Measurements from ENCODE around the gene FBXW9.

DNA sequence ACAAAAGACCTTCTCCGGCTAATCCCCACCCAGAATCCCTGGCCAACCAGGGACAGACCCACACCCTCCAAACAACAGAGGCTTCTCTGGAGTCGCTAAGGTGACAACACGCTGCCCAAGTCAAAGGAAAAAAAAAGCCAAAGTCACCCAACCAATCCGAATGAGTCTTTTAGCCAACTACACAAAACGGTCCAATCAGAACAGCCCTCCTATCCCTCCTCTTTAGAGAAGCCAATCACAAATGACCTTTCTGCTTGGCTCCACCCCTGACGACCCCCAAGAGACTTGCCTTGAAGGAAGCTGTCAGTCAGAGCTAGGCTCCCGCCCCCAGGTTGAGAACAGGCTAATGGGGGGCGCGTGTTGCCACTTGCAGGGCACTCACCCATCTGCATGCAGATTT, 6.6 kb upstream of the FBXW9 start:
- TF ChIP-seq, protein P1, sequence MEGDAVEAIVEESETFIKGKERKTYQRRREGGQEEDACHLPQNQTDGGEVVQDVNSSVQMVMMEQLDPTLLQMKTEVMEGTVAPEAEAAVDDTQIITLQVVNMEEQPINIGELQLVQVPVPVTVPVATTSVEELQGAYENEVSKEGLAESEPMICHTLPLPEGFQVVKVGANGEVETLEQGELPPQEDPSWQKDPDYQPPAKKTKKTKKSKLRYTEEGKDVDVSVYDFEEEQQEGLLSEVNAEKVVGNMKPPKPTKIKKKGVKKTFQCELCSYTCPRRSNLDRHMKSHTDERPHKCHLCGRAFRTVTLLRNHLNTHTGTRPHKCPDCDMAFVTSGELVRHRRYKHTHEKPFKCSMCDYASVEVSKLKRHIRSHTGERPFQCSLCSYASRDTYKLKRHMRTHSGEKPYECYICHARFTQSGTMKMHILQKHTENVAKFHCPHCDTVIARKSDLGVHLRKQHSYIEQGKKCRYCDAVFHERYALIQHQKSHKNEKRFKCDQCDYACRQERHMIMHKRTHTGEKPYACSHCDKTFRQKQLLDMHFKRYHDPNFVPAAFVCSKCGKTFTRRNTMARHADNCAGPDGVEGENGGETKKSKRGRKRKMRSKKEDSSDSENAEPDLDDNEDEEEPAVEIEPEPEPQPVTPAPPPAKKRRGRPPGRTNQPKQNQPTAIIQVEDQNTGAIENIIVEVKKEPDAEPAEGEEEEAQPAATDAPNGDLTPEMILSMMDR (conservative IDR thresholded peaks at IDR 0.05; ENCODE audit: low read depth, low read length) = no peak
- no peak for TF ChIP-seq EZH2 (IDR thresholded peaks at IDR 0.05; ENCODE audit: borderline replicate concordance, low read depth, low read length, poor library complexity, severe bottlenecking)
